Activated CD8-positive, alpha-beta T cell treated with anti-CD3 and anti-CD28 coated beads for 36 hours (primary cell): ENCODE results near the gene RPS6KA6. TPM values are rescaled to one million over a fixed set of nuclear protein-coding genes. Genes with fewer than 3 reads are reported as not detected.

Source experiments
- ATAC-seq: fragments of 200-7000 bp; cut with Tn5 transposase; one replicate; pipeline ENCODE4 v1.10.0; 2021; ENCODE audit warnings: mild to moderate bottlenecking, moderate library complexity
- CTCF ChIA-PET: fragments of 350-600 bp; sonication (Branson Sonifier 250); formaldehyde crosslinking; loops from one replicate; lab custom pipeline; 2021; ENCODE audit warnings: antibody characterized with exemption; lab: Charles Lee
- POLR2A ChIA-PET: fragments of 350-600 bp; sonication (Branson Sonifier 250); formaldehyde crosslinking; loops from one replicate; lab custom pipeline; 2021; ENCODE audit warnings: antibody characterized with exemption; lab: Charles Lee
- DNase-seq: peaks from one replicate; pipeline ENCODE4 v3.0.0-alpha.2; 2020
- H3K27ac Mint-ChIP-seq: one replicate; pipeline ENCODE4 v1.8.0; 2021; ENCODE audit warnings: mild to moderate bottlenecking, mixed read lengths
- H3K27me3 Mint-ChIP-seq: one replicate; pipeline ENCODE4 v1.8.0; 2021; ENCODE audit warnings: mixed read lengths
- H3K36me3 Mint-ChIP-seq: one replicate; pipeline ENCODE4 v1.8.0; 2021; ENCODE audit warnings: low read depth, mixed read lengths
- H3K4me1 Mint-ChIP-seq: one replicate; pipeline ENCODE4 v1.8.0; 2021; ENCODE audit warnings: low read depth, mixed read lengths
- H3K4me3 Mint-ChIP-seq: one replicate; pipeline ENCODE4 v1.8.0; 2021; ENCODE audit warnings: mild to moderate bottlenecking, moderate library complexity, mixed read lengths
- H3K9me3 Mint-ChIP-seq: one replicate; pipeline ENCODE4 v1.8.0; 2021; ENCODE audit warnings: mixed read lengths
- CTCF ChIP-seq: fragments of 200-600 bp; IDR thresholded peaks from one replicate; pipeline ENCODE4 v1.8.0; 2022; ENCODE audit warnings: antibody characterized with exemption, mild to moderate bottlenecking
- intact Hi-C: fragments of 100-400 bp; cut with micrococcal nuclease; formaldehyde crosslinking; loops from one replicate; pipeline ENCODE4 v1.10.0; 2022
- total RNA-seq, 2 experiments: library from RNA; stranded (reverse); gene quantifications; one replicate each; pipeline ENCODE4 v1.2.3, GENCODE V29; 2021

The RPS6KA6 gene
- total RNA-seq, 2 experiments from 2014 or later = 0.04 TPM; not detected in 1

DNA sequence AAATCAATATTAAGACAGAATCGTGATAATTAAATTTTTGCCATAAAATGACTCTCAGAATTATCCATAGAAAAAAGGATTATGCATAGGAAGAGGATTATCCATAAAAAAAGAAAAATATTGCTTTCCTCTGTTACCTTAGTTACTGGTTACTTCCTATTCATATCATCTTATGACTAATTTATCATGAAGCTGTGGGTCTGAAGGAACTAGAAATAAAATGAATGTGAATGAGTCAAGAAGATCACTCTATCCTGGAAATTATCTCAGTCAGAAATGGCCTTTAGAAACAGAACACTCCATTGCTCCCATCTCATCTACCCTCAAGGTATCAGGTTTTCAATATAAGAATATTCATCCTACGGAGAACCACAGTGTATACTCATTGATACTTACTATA lies 19.4 kb downstream of the RPS6KA6 start:
- intact Hi-C loops = no loop called here
- no peak overlapping the region for H3K27ac Mint-ChIP-seq
- DNase-seq (no peak), ATAC-seq (no peak)
- no peak overlapping the region for H3K4me3 Mint-ChIP-seq
- H3K9me3 Mint-ChIP-seq = no peaks in the 10 kb centered on the region
- no peaks in the 10 kb centered on the region for H3K36me3 Mint-ChIP-seq
- H3K4me1 Mint-ChIP-seq = no peaks in the 10 kb centered on the region
- POLR2A ChIA-PET = no interaction called here
- CTCF ChIA-PET = no interaction called here
- H3K27me3 Mint-ChIP-seq = no peaks in the 10 kb centered on the region
- no peak for TF ChIP-seq CTCF

DNA sequence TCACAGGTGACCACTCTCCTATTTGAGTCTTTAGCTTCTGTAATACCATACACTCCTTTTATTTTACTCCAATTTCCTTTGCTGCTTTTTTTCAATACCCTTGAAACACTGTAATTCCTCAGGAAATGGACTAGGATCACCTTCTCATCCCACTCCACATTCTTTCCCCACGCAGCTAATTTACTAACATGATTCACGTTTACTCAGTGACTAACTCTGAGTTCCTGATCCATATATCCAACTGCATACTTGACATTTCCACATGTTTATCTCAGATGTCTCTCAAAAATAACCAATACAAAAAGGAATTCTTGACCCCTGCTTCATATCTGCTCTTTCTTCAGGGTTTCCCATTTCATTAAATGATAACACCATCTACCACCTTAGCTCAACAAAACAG lies 19.9 kb downstream of the RPS6KA6 start:
- H3K36me3 Mint-ChIP-seq = no peaks in the 10 kb centered on the region
- DNase-seq (no peak), ATAC-seq (no peak)
- intact Hi-C loops = no loop called here
- H3K4me3 Mint-ChIP-seq = no peak overlapping the region
- H3K9me3 Mint-ChIP-seq = no peaks in the 10 kb centered on the region
- ChIA-PET POLR2A (no interaction called here), CTCF (no interaction called here)
- H3K4me1 Mint-ChIP-seq = no peaks in the 10 kb centered on the region
- H3K27ac Mint-ChIP-seq = no peak overlapping the region
- no peaks in the 10 kb centered on the region for H3K27me3 Mint-ChIP-seq
- no peak for TF ChIP-seq CTCF

DNA sequence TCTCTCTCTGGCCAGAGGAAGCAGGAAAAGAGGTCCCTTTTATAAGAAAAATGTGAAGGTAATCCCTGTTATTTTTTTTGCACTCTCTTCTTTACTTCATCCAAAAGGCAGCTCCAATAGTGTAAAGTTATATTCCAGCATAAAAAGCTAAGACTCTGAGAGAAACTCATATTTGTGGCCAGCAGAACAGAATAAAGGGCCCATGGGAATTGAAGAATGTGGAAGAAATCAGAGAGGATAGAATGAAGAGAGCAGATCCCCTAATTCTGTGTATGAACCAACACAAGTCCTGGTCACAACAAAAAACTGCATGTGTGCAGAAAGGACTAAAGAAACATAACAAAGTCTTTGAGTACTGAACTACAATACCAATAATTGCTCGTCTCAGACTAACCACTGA lies 22.3 kb downstream of the RPS6KA6 start:
- ATAC-seq (no peak), DNase-seq (no peak)
- Mint-ChIP-seq H3K36me3 (no peaks in the 10 kb centered on the region), H3K9me3 (no peaks in the 10 kb centered on the region), H3K27ac (no peak overlapping the region), H3K4me3 (no peak overlapping the region), H3K4me1 (no peaks in the 10 kb centered on the region), H3K27me3 (no peaks in the 10 kb centered on the region)
- ChIA-PET CTCF (no interaction called here), POLR2A (no interaction called here)
- intact Hi-C loops = no loop called here
- no peak for TF ChIP-seq CTCF

DNA sequence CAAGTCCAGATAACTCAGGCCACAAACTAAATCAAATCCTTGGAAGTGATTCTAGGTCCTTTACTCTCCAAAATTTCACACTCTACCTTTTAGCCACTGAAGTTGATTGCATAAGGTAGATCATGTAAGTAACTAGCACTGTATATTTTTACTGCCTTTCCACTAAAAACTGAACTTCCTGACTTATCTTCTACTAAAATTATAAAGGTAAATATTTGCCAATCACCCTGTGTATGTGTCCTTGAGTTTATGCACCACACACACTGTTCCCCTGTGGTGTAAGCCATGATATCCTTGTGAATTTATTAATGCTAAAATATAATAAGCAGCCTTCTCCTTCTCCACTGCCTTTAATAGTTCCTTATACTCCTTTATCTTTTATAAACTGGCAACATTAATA lies 25.6 kb downstream of the RPS6KA6 start:
- H3K9me3 Mint-ChIP-seq = no peaks in the 10 kb centered on the region
- H3K27me3 Mint-ChIP-seq = no peaks in the 10 kb centered on the region
- CTCF ChIA-PET = no interaction called here
- H3K4me1 Mint-ChIP-seq = no peaks in the 10 kb centered on the region
- POLR2A ChIA-PET = no interaction called here
- H3K36me3 Mint-ChIP-seq = no peaks in the 10 kb centered on the region
- intact Hi-C loops = no loop called here
- no peak for ATAC-seq
- no peak overlapping the region for H3K27ac Mint-ChIP-seq
- no peak for TF ChIP-seq CTCF
- DNase-seq = no peak
- no peak overlapping the region for H3K4me3 Mint-ChIP-seq

DNA sequence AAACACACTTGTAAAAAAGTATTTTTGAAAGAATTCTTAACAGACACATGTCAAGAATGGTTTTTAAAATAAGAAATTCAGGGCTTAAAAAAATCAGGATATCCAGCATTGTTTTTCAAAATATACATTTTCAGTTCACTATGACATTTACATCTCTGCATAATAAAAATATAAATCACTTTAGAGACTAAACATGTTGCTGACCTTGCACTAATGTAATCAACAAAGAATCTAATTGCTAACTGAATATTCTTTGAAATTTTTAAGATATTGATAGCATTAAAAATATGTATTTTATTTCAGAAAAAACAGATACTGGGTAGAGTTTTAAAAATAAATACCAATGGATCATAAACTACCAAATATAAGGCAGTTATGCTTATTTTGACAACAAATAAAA lies 26.4 kb downstream of the RPS6KA6 start:
- POLR2A ChIA-PET = no interaction called here
- no peak overlapping the region for H3K27ac Mint-ChIP-seq
- no peak for TF ChIP-seq CTCF
- no peak for ATAC-seq
- no peaks in the 10 kb centered on the region for H3K9me3 Mint-ChIP-seq
- intact Hi-C loops = no loop called here
- DNase-seq = no peak
- H3K27me3 Mint-ChIP-seq = no peaks in the 10 kb centered on the region
- no peak overlapping the region for H3K4me3 Mint-ChIP-seq
- no peaks in the 10 kb centered on the region for H3K4me1 Mint-ChIP-seq
- no peaks in the 10 kb centered on the region for H3K36me3 Mint-ChIP-seq
- CTCF ChIA-PET = no interaction called here
